Spinal cord (tissue), 10 donors: Measurements from ENCODE around the gene SUPT16H. TPM values are rescaled to one million over a fixed set of nuclear protein-coding genes. Genes with fewer than 3 reads are reported as not detected.
"Not testable (repeated sequence)": the region's sequence is repeated elsewhere in the genome, so short reads cannot be mapped to it uniquely, and the experiment has no call there.

Experiments
- DNase-seq, 6 donors: peaks; one replicate each; pipeline versions ENCODE4 v3.0.0 to v3.0.0-alpha.2; 2013 to 2015; ENCODE audit warnings: low spot score in 6 of 6, low read depth in 4 of 6
- H3K27ac ChIP-seq: one replicate; pipeline ENCODE4 v1.5.1; 2013; ENCODE audit warnings: low read depth, low read length, control low read depth
- H3K27me3 ChIP-seq: one replicate; pipeline ENCODE4 v1.6.1; 2013; ENCODE audit warnings: low read length; ENCODE audit not compliant: control insufficient read depth, insufficient read depth
- H3K36me3 ChIP-seq: one replicate; pipeline ENCODE4 v1.6.1; 2013; ENCODE audit warnings: low read length; ENCODE audit not compliant: control insufficient read depth, insufficient read depth
- H3K4me1 ChIP-seq: one replicate; pipeline ENCODE4 v1.6.1; 2013; ENCODE audit warnings: low read length; ENCODE audit not compliant: control insufficient read depth, insufficient read depth
- H3K4me3 ChIP-seq: one replicate; pipeline ENCODE4 v1.5.1; 2013; ENCODE audit warnings: low read depth, low read length, control low read depth
- H3K9me3 ChIP-seq: one replicate; pipeline ENCODE4 v1.6.1; 2013; ENCODE audit warnings: low read length; ENCODE audit not compliant: control insufficient read depth, insufficient read depth
- WGBS: methylation state at CpG from one replicate; pipeline ENCODE4 v1.1.5; 2013; ENCODE audit warnings: missing lambda C conversion rate; ENCODE audit not compliant: insufficient coverage; 5-methylcytosine and 5-hydroxymethylcytosine counted together
- polyA plus RNA-seq, 2 donors: library from polyadenylated mRNA; unstranded; fragments of 120-200 nt; gene quantifications; one replicate each; pipeline ENCODE4 v1.2.1, GENCODE V29; 2013; ENCODE audit not compliant: insufficient read length in 2 of 2
- total RNA-seq, 2 donors: library from RNA; depleted of rRNA in 1 of 2; stranded (reverse); fragments of 120-200 nt in 1 of 2; fragments of >200 nt in 1 of 2; gene quantifications; one replicate each; pipeline versions ENCODE4 v1.2.3 to v1.2.4, GENCODE V29; 2013 to 2014
- donor health status: healthy.

The SUPT16H gene
- total and polyA plus RNA-seq, 4 donors: 75.0 to 98.0 (median 88.8) TPM

GRCh38 chr14:21373980-21374379 lies 9.8 kb downstream of the SUPT16H start:
- no peak overlapping the region for H3K27ac ChIP-seq
- WGBS: no CpG with 5 or more reads among the region's 1 CpG
- no peaks in the 10 kb centered on the region for H3K9me3 ChIP-seq
- no peaks in the 10 kb centered on the region for H3K4me1 ChIP-seq
- no peak overlapping the region for H3K4me3 ChIP-seq
- peaks cover 12% of the 10 kb centered on the region for H3K36me3 ChIP-seq
- no peak for DNase-seq
- no peaks in the 10 kb centered on the region for H3K27me3 ChIP-seq

GRCh38 chr14:21372814-21373213 lies 11.0 kb downstream of the SUPT16H start:
- peaks cover 19% of the 10 kb centered on the region for H3K36me3 ChIP-seq
- not testable (repeated sequence) for H3K27me3 ChIP-seq, DNase-seq, H3K27ac ChIP-seq, H3K9me3 ChIP-seq, H3K4me1 ChIP-seq, H3K4me3 ChIP-seq
- WGBS: 100% methylated on average over 1 of the region's 1 CpG

GRCh38 chr14:21369949-21370679 lies 13.7 kb downstream of the SUPT16H start:
- no peak overlapping the region for H3K27ac ChIP-seq
- peaks cover 32% of the 10 kb centered on the region for H3K36me3 ChIP-seq
- no peak overlapping the region for H3K4me3 ChIP-seq

GRCh38 chr14:21367582-21368144 lies 16.2 kb downstream of the SUPT16H start:
- WGBS: 100% methylated on average over 3 of the region's 6 CpGs

More at GRCh38 chr14:21369949-21370679, 13.7 kb downstream of the SUPT16H start:
- WGBS: 90% methylated on average over 2 of the region's 4 CpGs
- no peaks in the 10 kb centered on the region for H3K27me3 ChIP-seq
- H3K4me1 ChIP-seq: no peaks in the 10 kb centered on the region
- DNase-seq: no peak
- no peaks in the 10 kb centered on the region for H3K9me3 ChIP-seq

GRCh38 chr14:21356511-21356910 lies 27.3 kb downstream of the SUPT16H start:
- Histone ChIP-seq H3K4me1 (no peaks in the 10 kb centered on the region), H3K4me3 (no peak overlapping the region), H3K27ac (no peak overlapping the region), H3K27me3 (no peaks in the 10 kb centered on the region), H3K36me3 (peaks cover 50% of the 10 kb centered on the region), H3K9me3 (no peaks in the 10 kb centered on the region)
- DNase-seq: no peak
- 100% methylated on average over 4 of the region's 4 CpGs for WGBS

More at GRCh38 chr14:21367582-21368144, 16.2 kb downstream of the SUPT16H start:
- Histone ChIP-seq H3K27me3 (no peaks in the 10 kb centered on the region), H3K27ac (no peak overlapping the region), H3K4me3 (no peak overlapping the region), H3K9me3 (no peaks in the 10 kb centered on the region), H3K4me1 (no peaks in the 10 kb centered on the region), H3K36me3 (peaks cover 44% of the 10 kb centered on the region)
- no peak for DNase-seq

- WGBS: no CpG with 5 or more reads among the region's 9 CpGs
- no peaks in the 10 kb centered on the region for H3K27me3 ChIP-seq
- H3K27ac ChIP-seq: no peak overlapping the region
- H3K4me1 ChIP-seq: no peaks in the 10 kb centered on the region
- no peaks in the 10 kb centered on the region for H3K9me3 ChIP-seq
- peaks cover 21% of the 10 kb centered on the region for H3K36me3 ChIP-seq
- no peak for DNase-seq
- H3K4me3 ChIP-seq: no peak overlapping the region
Measured at GRCh38 chr14:21352587-21352986, 31.2 kb downstream of the SUPT16H start.

- Histone ChIP-seq H3K27me3 (no peaks in the 10 kb centered on the region), H3K27ac (no peak overlapping the region), H3K4me3 (no peak overlapping the region), H3K36me3 (peaks cover 18% of the 10 kb centered on the region), H3K4me1 (no peaks in the 10 kb centered on the region), H3K9me3 (no peaks in the 10 kb centered on the region)
- WGBS: no CpG with 5 or more reads among the region's 3 CpGs
- DNase-seq: no peak
Measured at GRCh38 chr14:21350539-21350938, 33.3 kb downstream of the SUPT16H start.

- H3K27me3 ChIP-seq: no peaks in the 10 kb centered on the region
- H3K4me3 ChIP-seq: no peak overlapping the region
- no CpG with 5 or more reads among the region's 2 CpGs for WGBS
- H3K9me3 ChIP-seq: no peaks in the 10 kb centered on the region
- H3K27ac ChIP-seq: no peak overlapping the region
- DNase-seq: peak in 1 of 6 donors; percentile 2
- peaks cover 4% of the 10 kb centered on the region for H3K36me3 ChIP-seq
- H3K4me1 ChIP-seq: no peaks in the 10 kb centered on the region
Measured at GRCh38 chr14:21347201-21347600, 36.6 kb downstream of the SUPT16H start.

- WGBS: 90% methylated on average over 1 of the region's 2 CpGs
- DNase-seq: no peak
Measured at GRCh38 chr14:21346532-21347135, 37.2 kb downstream of the SUPT16H start.

More at GRCh38 chr14:21346532-21347135, 37.2 kb downstream of the SUPT16H start:
- H3K27ac ChIP-seq: no peak overlapping the region
- no peaks in the 10 kb centered on the region for H3K9me3 ChIP-seq
- H3K27me3 ChIP-seq: no peaks in the 10 kb centered on the region
- no peaks in the 10 kb centered on the region for H3K4me1 ChIP-seq
- H3K36me3 ChIP-seq: no peaks in the 10 kb centered on the region
- no peak overlapping the region for H3K4me3 ChIP-seq
